ENCODE results near the gene MAMSTR. TPM values are rescaled to one million over a fixed set of nuclear protein-coding genes. Genes with fewer than 3 reads are reported as not detected.
A peak's percentile ranks its signal among the peaks of the same experiment; 100 is the strongest.

Gene MAMSTR
- total RNA-seq, 4 donors from 2014 or later, result 0.36 to 3.0 (median 1.0) TPM

GRCh38 chr19:48737360-48737998 is 18.0 kb upstream of the MAMSTR start:
- ATAC-seq (ENCODE audit: low FRiP score) (no peak), DNase-seq (ENCODE audit: low spot score) (no peak)
- TF ChIP-seq, protein P1, sequence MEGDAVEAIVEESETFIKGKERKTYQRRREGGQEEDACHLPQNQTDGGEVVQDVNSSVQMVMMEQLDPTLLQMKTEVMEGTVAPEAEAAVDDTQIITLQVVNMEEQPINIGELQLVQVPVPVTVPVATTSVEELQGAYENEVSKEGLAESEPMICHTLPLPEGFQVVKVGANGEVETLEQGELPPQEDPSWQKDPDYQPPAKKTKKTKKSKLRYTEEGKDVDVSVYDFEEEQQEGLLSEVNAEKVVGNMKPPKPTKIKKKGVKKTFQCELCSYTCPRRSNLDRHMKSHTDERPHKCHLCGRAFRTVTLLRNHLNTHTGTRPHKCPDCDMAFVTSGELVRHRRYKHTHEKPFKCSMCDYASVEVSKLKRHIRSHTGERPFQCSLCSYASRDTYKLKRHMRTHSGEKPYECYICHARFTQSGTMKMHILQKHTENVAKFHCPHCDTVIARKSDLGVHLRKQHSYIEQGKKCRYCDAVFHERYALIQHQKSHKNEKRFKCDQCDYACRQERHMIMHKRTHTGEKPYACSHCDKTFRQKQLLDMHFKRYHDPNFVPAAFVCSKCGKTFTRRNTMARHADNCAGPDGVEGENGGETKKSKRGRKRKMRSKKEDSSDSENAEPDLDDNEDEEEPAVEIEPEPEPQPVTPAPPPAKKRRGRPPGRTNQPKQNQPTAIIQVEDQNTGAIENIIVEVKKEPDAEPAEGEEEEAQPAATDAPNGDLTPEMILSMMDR (IDR thresholded peaks at IDR 0.05), result no peak

DNA sequence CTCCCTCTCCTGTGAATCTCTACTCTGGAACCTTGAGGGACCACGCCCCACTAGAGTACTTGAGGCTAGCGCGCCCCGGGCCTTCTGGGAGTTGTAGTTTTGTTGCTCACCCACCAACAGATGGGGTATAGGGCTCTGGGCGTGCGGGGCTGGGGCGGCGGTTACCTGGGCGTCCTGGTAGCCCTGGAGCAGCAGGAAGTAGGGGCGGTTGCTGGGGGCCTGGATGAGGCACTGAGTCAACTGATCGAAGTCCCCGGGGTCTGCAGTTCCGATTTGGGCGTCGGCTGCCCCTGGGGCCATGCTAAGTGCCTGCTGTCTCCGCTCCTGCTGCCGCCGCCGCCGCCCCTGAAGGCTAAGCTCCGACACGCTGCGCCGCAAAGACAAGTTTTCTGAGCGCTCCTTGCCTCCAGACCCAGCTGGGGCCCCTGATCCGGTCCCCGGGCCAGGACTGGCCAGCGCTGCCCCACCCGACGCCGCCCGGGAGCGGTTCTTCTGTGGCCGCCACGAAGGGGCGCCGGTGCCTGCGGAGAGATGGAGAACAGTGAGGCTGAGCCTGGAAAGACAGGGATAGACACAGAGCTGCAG is 15.6 kb upstream of the MAMSTR start:
- DNase-seq (ENCODE audit: low spot score), result no peak
- ATAC-seq (ENCODE audit: low FRiP score), result no peak
- TF ChIP-seq, protein P1 (IDR thresholded peaks at IDR 0.05), result no peak

DNA sequence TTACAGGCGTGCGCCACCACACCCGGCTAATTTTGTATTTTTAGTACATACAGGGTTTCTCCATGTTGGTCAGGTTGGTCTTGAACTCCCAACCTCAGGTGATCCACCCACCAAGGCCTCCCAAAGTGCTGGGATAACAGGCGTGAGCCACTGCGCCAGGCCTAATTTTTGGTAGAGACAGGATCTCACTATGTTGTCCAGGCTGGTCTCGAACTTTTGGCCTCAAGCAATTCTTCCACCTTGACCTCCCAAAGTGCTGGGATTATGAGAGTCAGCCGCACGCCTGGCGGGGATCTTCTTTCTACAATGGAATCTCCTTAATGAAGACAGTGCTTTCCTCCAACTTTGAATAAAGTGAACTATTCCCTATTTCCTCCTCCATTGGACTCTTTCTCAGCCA is 15.1 kb upstream of the MAMSTR start:
- TF ChIP-seq, protein P1 (IDR thresholded peaks at IDR 0.05), result no peak
- ATAC-seq (ENCODE audit: low FRiP score) (no peak), DNase-seq (ENCODE audit: low spot score) (no peak)

DNA sequence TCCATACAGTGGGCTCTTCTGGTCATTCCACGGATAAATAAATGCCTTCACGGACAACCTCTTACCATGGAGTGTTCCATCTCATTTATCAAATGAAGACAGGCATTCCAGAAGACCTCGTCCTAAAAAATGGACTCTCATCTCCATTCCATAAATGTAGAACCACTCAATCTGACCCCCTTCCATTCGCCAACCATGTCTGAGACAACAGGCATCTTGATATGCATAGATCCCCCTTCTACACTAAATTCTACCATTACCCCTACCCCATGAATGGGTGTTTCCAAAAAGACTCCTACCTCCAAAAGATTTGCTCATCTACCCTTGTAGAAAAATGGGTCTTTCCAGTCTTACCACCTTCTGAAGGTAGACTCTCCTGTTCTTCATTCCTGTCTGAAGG is 11.9 kb upstream of the MAMSTR start:
- DNase-seq (ENCODE audit: low spot score) (no peak), ATAC-seq (ENCODE audit: low FRiP score) (no peak)
- TF ChIP-seq, protein P1 (IDR thresholded peaks at IDR 0.05), result no peak

- TF ChIP-seq, protein P1 (IDR thresholded peaks at IDR 0.05), result no peak
- DNase-seq (ENCODE audit: low spot score), result no peak
- ATAC-seq (ENCODE audit: low FRiP score), result peak; percentile 27
Measured at GRCh38 chr19:48728911-48729664, 9.6 kb upstream of the MAMSTR start.

DNA sequence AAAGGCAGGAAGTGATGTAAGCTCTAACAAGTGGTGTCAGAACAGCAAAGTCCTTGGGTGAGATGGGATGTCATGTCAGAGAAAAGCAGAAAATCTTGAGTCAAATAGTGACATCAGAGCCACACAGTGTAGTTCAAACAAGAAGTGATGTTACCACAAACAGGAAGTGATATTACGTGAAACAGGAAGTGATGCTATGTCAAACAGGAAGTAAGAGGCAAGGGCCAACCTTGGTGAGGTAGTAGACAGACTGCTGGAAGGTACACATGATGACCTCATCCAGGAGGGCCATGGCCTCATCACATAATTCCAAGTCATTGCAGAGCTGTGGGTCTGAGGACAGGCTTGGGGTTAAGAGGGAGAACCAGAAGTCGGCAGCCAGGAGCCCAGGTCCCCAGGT is 7.0 kb upstream of the MAMSTR start:
- TF ChIP-seq, protein P1 (IDR thresholded peaks at IDR 0.05), result no peak
- no peak for DNase-seq (ENCODE audit: low spot score)
- no peak for ATAC-seq (ENCODE audit: low FRiP score)
